MM.1S (cell line): ENCODE data around the gene HOXB1.

Source experiments
- DNase-seq: peaks from one replicate; pipeline ENCODE4 v3.0.0-alpha.2; 2015
- H2AFZ ChIP-seq: fragments of 300-600 bp; sonication (generic); 2 replicates; pipeline ENCODE4 v1.6.0; 2016; ENCODE audit warnings: antibody characterized with exemption, low read length
- H3F3A ChIP-seq: fragments of 300-600 bp; sonication (generic); 2 replicates; pipeline ENCODE4 v1.6.1; 2016; ENCODE audit warnings: mild to moderate bottlenecking, antibody characterized with exemption, low read length, moderate library complexity, mixed read lengths; ENCODE audit not compliant: insufficient read depth
- H3K27ac ChIP-seq: fragments of 300-600 bp; sonication (generic); 2 replicates; pipeline ENCODE4 v1.5.1; 2016; ENCODE audit warnings: mild to moderate bottlenecking, low read length
- H3K27me3 ChIP-seq: fragments of 300-600 bp; sonication (generic); replicated peaks from 2 replicates; pipeline ENCODE4 v1.6.0; 2016; ENCODE audit warnings: low read length; ENCODE audit not compliant: insufficient read depth
- H3K36me3 ChIP-seq: fragments of 300-600 bp; sonication (generic); replicated peaks from 2 replicates; pipeline ENCODE4 v1.6.1; 2016; ENCODE audit warnings: mild to moderate bottlenecking, low read length, mixed read lengths; ENCODE audit not compliant: insufficient read depth
- H3K4me1 ChIP-seq: fragments of 300-600 bp; sonication (generic); 2 replicates; pipeline ENCODE4 v1.6.1; 2016; ENCODE audit warnings: low read length, mixed read lengths
- H3K4me2 ChIP-seq: fragments of 300-600 bp; sonication (generic); 2 replicates; pipeline ENCODE4 v1.6.0; 2016; ENCODE audit warnings: low read depth, low read length
- H3K4me3 ChIP-seq: fragments of 300-600 bp; sonication (generic); 2 replicates; pipeline ENCODE4 v1.5.1; 2016; ENCODE audit warnings: low read length, mixed read lengths
- H3K79me2 ChIP-seq: fragments of 300-600 bp; sonication (generic); 2 replicates; pipeline ENCODE4 v1.6.1; 2016; ENCODE audit warnings: mixed run types, low read length, mixed read lengths
- H3K9ac ChIP-seq: fragments of 300-600 bp; sonication (generic); 2 replicates; pipeline ENCODE4 v1.6.1; 2016; ENCODE audit warnings: low read length, mixed read lengths
- H3K9me2 ChIP-seq: fragments of 300-600 bp; sonication (generic); replicated peaks from 2 replicates; pipeline ENCODE4 v1.6.1; 2016; ENCODE audit warnings: mild to moderate bottlenecking, low read length, mixed read lengths; ENCODE audit not compliant: insufficient read depth
- H3K9me3 ChIP-seq: fragments of 300-600 bp; sonication (generic); replicated peaks from 2 replicates; pipeline ENCODE4 v1.6.1; 2016; ENCODE audit warnings: mild to moderate bottlenecking, low read length, mixed read lengths; ENCODE audit not compliant: insufficient read depth
- H4K20me1 ChIP-seq: fragments of 300-600 bp; sonication (generic); 2 replicates; pipeline ENCODE4 v1.6.1; 2016; ENCODE audit warnings: mild to moderate bottlenecking, low read length, moderate library complexity, mixed read lengths; ENCODE audit not compliant: insufficient read depth
- CTCF ChIP-seq: fragments of 300-600 bp; sonication (generic); IDR thresholded peaks from 2 replicates; pipeline ENCODE4 v1.5.1; 2016; ENCODE audit warnings: antibody characterized with exemption, low read length, mixed read lengths
- EZH2 ChIP-seq: fragments of 300-600 bp; sonication (generic); optimal IDR thresholded peaks from 2 replicates; pipeline ENCODE3; 2017; ENCODE audit warnings: low read depth, mild to moderate bottlenecking, antibody characterized with exemption, low read length, mixed read lengths
- EZH2phosphoT487 ChIP-seq: fragments of 300-600 bp; sonication (generic); IDR thresholded peaks from 2 replicates; pipeline ENCODE4 v1.6.1; 2018; ENCODE audit warnings: antibody characterized with exemption, low read length

HOXB1 gene

GRCh38 chr17:48578616-48579470, 48.0 kb upstream of the HOXB1 start:
- Histone ChIP-seq H3K79me2 (peaks cover 12% of the 10 kb centered on the region), H3K27ac (peak overlapping the region; percentile 22; the same call in 1 of the 2 replicates)

GRCh38 chr17:48577946-48578615, 47.3 kb upstream of the HOXB1 start, which contains the start of gene HOXB4:
TSS of gene HOXB4 (minus strand) at chr17:48578350. CDS start at chr17:48578319, 31 bp downstream.
- peak within 1 kb of the TSS; percentile 81 for H3K9ac ChIP-seq
- peaks cover 12% of the 10 kb centered on the region for H3K79me2 ChIP-seq
- peak within 1 kb of the TSS; percentile 78 for H2AFZ ChIP-seq
- peaks cover 8% of the 10 kb centered on the region for H3K4me1 ChIP-seq
- H3K36me3 ChIP-seq: no peaks in the 10 kb centered on the region
- no peaks in the 10 kb centered on the region for H3K27me3 ChIP-seq
- no peaks in the 10 kb centered on the region for H3F3A ChIP-seq
- H3K27ac ChIP-seq: peak within 1 kb of the TSS; percentile 22; the same call in 1 of the 2 replicates
- peak within 1 kb of the TSS; percentile 86 for H3K4me2 ChIP-seq
- DNase-seq: peak; percentile 80
- H3K9me2 ChIP-seq: no peaks in the 10 kb centered on the region
- H4K20me1 ChIP-seq: no peaks in the 10 kb centered on the region
- no peaks in the 10 kb centered on the region for H3K9me3 ChIP-seq
- H3K4me3 ChIP-seq: peak within 1 kb of the TSS; percentile 79
- TF ChIP-seq CTCF: no peak
- TF ChIP-seq EZH2: no peak
- TF ChIP-seq EZH2phosphoT487: no peak

More at GRCh38 chr17:48578616-48579470, 48.0 kb upstream of the HOXB1 start:
- TF ChIP-seq EZH2phosphoT487: no peak
- no peak for TF ChIP-seq EZH2
- no peak for TF ChIP-seq CTCF
- Histone ChIP-seq H3K36me3 (no peaks in the 10 kb centered on the region), H3K27me3 (no peaks in the 10 kb centered on the region), H3K9me3 (no peaks in the 10 kb centered on the region), H3K9me2 (no peaks in the 10 kb centered on the region), H3K4me2 (peak overlapping the region; percentile 86), H3F3A (no peaks in the 10 kb centered on the region), H3K9ac (peak overlapping the region; percentile 74), H4K20me1 (no peaks in the 10 kb centered on the region), H2AFZ (peak overlapping the region; percentile 75), H3K4me3 (peak overlapping the region; percentile 79), H3K4me1 (peaks cover 8% of the 10 kb centered on the region)
- no peak for DNase-seq

DNA sequence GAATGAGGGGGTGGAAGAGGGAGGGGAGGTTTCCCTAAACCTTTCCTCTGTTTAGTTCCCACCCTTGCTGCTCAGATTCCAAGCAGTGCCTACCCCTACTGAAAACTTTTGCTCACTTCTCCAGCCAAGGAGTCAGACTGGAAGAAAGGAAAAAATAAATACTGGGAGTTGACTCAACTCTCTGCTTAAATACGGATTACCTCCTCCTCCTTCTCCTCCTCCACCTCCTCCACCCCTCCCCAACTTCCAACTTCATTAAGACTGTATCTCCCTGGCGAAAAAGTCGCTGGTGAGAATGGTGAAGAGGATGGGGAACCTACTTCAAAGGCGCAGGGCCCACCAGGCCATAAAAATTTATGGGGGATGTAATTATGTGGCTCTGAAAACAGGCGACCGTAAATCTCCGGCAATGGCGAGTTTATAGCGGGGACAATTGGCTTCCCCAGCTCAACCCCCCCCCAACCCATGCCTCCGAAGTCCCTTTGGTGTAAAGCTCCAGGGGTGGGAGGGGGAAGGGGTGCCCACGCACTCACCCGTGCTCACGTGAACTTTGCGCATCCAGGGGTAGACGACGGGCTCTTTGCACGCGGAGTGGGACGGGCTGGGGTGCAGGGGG, 46.6 kb upstream of the HOXB1 start:
- H3K9me3 ChIP-seq: no peaks in the 10 kb centered on the region
- H3K79me2 ChIP-seq: peaks cover 12% of the 10 kb centered on the region
- DNase-seq: no peak
- H3K27me3 ChIP-seq: no peaks in the 10 kb centered on the region
- no peaks in the 10 kb centered on the region for H3F3A ChIP-seq
- peak overlapping the region; percentile 21 for H2AFZ ChIP-seq
- peaks cover 8% of the 10 kb centered on the region for H3K4me1 ChIP-seq
- no peaks in the 10 kb centered on the region for H3K36me3 ChIP-seq
- TF ChIP-seq CTCF (no peak), EZH2phosphoT487 (no peak), EZH2 (no peak)
- H3K4me2 ChIP-seq: peak overlapping the region; percentile 46
- H3K9ac ChIP-seq: peak overlapping the region; percentile 81; the same call in 1 of the 2 replicates
- H3K9me2 ChIP-seq: no peaks in the 10 kb centered on the region
- peak overlapping the region; percentile 79 for H3K4me3 ChIP-seq
- H3K27ac ChIP-seq: no peak overlapping the region
- H4K20me1 ChIP-seq: no peaks in the 10 kb centered on the region
